DND-41 (cell line): ENCODE data around the gene RUNX1.

Experiments
- EZH2 ChIP-seq: IDR thresholded peaks from 3 replicates; pipeline ENCODE4 v1.6.1; 2012; ENCODE audit warnings: borderline replicate concordance, low read depth, mild to moderate bottlenecking, moderate library complexity, low read length, inconsistent platforms; ENCODE audit not compliant: severe bottlenecking
- TF ChIP-seq, protein P1 (sequence below): IDR thresholded peaks from 2 replicates; pipeline ENCODE4 v1.5.1; 2012; ENCODE audit warnings: borderline replicate concordance, low read length, moderate library complexity, mild to moderate bottlenecking; ENCODE audit not compliant: poor library complexity, severe bottlenecking; ENCODE audit errors: extremely low read depth

DNA sequence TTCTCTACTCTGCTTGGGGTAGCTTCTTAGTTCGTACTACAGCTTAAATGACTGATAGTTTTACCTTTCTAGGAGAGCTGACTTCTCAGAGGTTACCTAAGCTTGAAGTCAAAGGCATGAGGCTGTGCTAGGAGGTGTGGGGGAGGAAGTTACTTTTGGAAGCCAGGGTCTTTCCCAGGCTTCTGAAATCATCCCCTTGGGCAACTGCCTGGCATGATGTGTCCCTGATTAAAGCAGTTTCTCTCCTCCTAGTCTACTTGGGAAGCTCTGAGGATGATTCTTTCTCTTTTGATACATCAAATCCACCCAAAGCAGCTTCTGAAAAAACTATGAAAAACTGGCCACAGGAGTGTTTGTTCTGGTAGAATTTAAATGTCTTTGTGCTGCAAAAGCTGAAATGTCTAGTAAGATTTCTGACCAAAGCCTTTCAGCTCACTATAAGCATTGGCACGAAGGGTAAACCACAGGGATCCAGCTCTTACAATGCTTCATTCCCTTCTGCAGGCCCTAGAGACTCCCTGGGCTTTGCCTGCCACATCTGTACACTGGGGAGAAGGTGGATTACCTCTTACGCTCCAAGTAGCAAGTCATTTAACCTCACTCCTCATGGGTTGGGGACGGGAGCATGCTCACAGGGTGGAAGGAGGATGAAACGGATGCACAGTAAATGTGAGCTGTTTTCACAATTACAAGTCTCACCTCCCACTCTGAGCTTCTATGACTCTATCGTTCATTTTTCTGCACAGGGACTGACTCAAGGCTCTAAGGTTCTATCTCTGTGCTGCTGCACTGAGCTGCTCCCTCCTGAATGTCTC is 59.6 kb downstream of the RUNX1 start:
- TF ChIP-seq, protein P1, sequence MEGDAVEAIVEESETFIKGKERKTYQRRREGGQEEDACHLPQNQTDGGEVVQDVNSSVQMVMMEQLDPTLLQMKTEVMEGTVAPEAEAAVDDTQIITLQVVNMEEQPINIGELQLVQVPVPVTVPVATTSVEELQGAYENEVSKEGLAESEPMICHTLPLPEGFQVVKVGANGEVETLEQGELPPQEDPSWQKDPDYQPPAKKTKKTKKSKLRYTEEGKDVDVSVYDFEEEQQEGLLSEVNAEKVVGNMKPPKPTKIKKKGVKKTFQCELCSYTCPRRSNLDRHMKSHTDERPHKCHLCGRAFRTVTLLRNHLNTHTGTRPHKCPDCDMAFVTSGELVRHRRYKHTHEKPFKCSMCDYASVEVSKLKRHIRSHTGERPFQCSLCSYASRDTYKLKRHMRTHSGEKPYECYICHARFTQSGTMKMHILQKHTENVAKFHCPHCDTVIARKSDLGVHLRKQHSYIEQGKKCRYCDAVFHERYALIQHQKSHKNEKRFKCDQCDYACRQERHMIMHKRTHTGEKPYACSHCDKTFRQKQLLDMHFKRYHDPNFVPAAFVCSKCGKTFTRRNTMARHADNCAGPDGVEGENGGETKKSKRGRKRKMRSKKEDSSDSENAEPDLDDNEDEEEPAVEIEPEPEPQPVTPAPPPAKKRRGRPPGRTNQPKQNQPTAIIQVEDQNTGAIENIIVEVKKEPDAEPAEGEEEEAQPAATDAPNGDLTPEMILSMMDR = no peak
- no peak for TF ChIP-seq EZH2
